C4-2B (cell line): ENCODE results near the gene MICAL2.

Source experiments
- H3K27ac ChIP-seq: fragments of 450-650 bp; 2 replicates; pipeline ENCODE4 v1.5.1; 2017
- CTCF ChIP-seq: fragments of 450-650 bp; conservative IDR thresholded peaks from 2 replicates; pipeline ENCODE4 v1.5.1; 2017; ENCODE audit warnings: mild to moderate bottlenecking
- ZFX ChIP-seq: fragments of 450-650 bp; IDR thresholded peaks from 2 replicates; pipeline ENCODE4 v1.6.1; 2017

MICAL2 gene

GRCh38 chr11:12131943-12132789 lies 21.8 kb downstream of the MICAL2 start:
- TF ChIP-seq ZFX (no peak), CTCF (no peak)
- no peak overlapping the region for H3K27ac ChIP-seq

DNA sequence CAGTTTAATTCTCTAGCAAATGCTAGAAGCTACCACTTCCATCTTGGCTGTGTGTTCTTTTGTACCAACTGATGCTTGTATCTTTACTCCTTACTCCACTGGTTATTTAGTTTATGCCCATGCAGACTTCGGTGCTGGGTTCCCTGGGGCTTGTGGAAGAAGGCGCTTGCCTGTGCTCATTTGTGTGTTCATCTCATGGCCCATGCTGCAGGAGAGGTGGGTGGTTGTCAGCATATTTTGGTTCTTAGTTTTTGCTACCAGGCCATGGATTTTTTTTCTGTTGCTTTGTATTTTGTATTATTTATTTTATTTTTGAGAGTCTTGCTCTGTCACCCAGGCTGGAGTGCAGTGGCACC lies 22.4 kb downstream of the MICAL2 start:
- no peak for TF ChIP-seq CTCF
- TF ChIP-seq ZFX, result no peak
- H3K27ac ChIP-seq, result no peak overlapping the region

DNA sequence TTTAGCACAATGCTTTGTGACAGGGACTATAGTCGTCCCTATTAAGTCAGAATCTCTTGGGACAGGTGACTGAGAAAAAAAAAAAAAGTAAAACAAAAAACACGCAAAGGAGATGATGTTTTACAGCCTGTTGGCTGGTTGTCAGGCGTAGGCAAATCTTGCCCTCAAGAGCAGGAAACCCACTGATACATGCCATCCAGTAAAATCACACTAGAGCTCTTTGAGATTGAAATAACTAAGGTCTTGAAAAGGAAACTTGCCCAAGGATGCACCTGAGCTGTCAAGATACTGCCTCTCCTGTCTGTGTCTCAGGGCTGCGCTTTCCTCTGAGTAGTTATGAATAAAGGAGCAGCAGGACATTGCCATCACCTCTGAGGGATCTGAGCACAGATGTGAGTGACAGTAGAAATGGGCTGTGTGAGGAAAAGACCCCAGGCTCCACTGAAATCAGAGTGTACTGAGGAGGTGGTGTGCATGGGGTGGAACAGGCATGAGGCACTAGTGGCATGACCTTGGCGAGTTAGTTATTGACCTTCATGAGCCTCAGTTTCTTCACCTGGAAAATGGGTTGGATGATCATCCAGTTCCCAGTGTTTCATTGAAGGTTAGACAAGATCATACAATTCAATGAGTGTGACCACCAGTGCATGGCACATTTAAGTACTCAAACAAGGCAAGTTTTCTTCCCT lies 23.3 kb downstream of the MICAL2 start:
- TF ChIP-seq CTCF (no peak), ZFX (no peak)

DNA sequence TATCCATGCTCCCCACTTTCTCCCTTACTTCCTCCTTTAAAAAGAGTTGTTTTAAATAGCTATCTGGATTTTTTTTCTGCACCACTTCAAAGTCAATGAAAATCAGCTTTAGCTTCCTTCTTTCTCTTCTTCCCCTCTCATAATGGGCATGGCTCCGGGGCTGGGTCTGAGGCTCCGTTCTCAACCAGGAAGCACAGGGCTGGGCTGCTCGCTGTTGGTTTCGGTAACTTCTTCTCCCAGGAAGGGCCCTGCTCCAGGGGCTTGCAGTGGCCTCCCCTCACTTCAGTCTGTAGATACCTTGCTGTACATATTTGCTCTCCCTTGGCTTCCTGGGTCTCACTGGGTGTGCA lies 23.8 kb downstream of the MICAL2 start:
- TF ChIP-seq ZFX, result no peak
- no peak overlapping the region for H3K27ac ChIP-seq

More for the DNA sequence above, 23.3 kb downstream of the MICAL2 start:
- H3K27ac ChIP-seq, result no peak overlapping the region

DNA sequence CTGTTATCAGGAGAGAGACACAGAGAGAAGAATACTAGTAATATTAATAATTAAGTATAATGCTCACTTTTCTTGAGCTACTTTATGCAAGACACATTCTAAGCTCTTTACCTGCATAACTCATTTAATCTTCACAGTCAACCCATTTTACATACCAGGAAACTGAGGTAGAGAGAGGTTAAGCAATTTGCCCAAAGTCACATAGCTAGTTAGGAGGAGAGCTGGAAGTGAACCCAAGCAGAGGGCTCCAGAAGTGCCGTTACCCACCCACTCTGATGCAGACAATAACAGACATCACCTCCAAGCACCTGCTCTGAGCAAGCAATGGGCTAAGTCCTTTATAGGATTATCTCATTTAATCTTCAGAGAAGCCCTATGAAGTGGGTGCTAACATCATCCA lies 24.8 kb downstream of the MICAL2 start:
- H3K27ac ChIP-seq, result no peak overlapping the region
- no peak for TF ChIP-seq ZFX

DNA sequence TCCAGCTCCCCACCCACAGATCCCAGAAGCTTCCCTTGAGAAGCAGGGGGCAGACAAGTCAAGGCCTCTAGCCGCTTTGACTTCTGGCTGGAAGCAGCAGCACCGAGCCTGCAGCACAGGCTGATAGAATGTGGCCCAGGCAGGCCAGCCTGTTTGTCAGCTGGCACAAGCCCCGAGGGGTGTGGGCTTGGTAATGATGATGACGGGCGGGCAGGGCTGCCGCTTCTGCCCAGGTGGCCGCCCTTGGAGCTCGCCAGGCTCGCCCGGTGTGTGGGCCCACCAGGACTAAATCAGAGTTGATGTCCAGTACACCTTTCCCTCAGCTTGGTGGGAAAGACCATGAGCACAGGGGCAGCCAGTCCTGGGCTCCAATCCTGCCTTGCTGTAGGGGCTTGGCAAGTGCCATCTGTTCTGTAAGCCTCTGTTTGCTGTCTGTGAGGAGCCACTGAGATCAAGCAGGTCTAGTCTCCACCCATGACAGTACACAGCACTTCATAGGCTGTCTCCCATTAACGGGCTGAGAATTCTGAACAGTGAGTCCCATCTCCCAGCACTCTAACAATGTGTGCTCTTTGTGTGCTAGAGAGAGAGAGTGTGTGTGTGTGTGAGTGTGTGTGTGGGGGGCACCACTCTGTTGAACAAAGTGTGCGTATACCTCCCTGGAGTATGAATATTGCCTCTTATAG lies 26.8 kb downstream of the MICAL2 start:
- TF ChIP-seq ZFX (no peak), CTCF (no peak)
- H3K27ac ChIP-seq, result no peak overlapping the region

GRCh38 chr11:12137938-12138731 lies 27.7 kb downstream of the MICAL2 start:
- no peak overlapping the region for H3K27ac ChIP-seq
- TF ChIP-seq CTCF, result no peak
- TF ChIP-seq ZFX, result no peak
